DMS79 treated with DMSO at 0.1 percent for 48 hours (cell line): ENCODE results near the gene PPTC7.
A peak's percentile ranks its signal among the peaks of the same experiment; 100 is the strongest.
"Not testable (repeated sequence)": the region's sequence is repeated elsewhere in the genome, so short reads cannot be mapped to it uniquely, and the experiment has no call there.

ENCODE experiments used
- DNase-seq: peaks from one replicate; lab custom pipeline; 2025; lab: John Stamatoyannopoulos, UW

The PPTC7 gene

DNA sequence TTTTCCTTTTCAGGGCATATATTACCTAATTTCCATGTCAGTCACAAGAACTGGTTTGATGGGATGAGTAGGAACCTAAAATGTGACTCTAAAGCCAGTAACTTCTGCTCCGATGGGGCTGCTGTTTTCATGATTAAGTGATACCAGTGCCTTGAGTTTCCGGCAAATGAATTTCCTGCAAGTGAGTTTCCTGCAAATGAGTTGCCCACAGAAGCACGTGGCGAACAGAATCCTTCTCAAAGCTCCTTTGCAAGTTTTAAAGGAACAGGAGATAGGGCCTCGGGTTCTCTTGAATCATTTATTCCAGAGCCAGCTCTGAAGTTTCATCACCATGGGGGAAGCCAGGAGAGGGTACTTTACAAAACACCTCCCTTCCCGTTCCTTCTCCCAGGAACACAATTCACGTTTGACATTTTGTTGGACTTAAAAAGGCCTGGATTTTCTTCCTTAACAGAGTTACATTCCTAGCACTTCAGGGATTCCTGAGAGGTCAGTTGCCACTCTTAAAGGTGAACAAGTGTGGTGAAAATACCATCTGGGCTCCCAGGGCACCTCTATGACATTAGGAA is 2.2 kb upstream of the PPTC7 start:
- DNase-seq, result no peak

DNA sequence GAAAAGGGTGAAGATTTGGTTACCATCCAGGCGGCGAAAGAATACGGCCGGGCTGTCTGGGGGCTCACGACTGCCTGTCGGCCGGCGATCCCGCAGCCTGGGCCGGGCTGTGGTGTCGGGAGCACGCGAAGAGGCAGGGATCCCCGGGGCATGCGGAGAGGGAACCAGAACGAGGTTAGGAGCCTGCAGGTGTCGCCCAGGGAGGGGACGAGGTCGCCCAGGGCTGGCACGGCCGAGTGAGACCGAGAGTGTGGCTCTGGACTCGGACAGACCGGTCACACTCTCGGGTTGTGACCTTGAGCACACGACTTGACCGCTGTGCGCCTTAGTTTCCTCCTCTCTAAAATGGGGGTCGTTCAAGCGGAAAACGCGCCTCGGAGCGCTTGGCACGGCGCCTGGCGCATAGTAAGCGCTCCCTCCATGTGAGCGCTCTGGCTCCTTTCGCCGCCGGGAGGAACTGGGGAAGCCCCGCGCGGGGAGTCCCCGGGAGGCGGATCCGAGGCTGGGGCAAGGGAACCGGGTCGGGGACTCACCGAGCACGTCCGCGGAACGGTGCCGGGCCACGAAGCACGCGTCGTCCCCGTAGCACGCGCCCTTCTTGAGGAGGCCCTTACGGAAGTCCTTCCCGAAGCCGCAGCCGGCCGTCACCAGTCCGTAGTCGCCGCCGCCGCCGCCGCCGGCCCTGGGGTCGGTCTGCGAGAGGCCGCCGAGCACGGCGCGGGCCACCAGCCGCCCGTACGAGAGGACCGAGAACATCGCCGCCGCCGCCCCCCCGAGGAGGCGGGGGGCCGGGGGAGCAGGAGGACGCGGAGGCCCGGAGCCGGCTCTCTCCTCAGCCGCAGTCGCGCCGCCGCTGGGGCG is 612 bp downstream of the PPTC7 start:
- peak; percentile 28 for DNase-seq

DNA sequence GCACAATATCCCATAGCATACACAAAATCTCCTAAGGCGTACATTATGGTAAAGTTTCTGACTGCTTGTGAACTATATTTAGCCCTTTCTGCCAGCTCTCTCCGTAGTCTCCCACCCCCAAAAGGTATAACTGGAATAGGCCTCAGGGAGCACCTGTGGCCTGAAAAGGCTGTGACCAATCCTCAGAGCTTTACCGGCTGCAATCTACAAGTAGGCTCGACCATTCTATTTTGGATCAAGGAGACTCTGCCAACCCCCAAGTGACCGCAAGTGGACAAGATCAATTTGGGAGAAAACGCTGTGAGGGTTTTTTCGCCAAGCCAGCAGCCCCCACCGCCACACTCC is 1.2 kb downstream of the PPTC7 start:
- no peak for DNase-seq

DNA sequence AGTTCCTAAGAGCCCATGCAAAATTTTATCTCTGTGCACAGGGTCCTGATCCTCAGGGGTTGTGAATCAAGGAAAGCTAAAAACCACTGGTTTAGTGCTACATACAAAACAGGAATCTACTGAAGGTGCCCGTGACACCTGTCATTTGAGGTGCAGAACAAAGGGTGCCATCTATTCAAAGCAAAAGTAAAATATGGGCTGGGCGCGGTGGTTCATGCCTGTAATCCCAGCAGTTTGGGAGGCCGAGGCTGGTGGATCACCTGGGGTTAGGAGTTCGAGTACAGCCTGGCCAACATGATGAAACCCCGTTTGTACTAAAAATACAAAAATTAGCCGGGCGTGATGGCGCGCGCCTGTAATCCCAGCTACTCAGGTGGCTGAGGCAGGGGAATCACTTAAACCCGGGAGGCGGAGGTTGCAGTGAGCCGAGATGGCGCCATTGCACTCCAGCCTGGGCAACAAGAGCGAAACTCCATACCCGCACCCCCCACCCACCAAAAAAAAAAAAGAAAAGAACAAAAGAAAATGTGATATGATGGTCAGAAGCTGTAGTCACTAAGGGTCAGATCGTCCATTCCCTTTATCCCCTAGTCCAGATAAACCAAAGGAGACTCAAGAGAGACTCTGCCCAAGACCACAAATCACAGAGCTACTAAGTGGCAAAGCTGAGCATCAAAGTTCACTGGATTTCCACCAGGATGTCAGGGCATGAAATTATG is 3.4 kb downstream of the PPTC7 start:
- DNase-seq, result no peak

DNA sequence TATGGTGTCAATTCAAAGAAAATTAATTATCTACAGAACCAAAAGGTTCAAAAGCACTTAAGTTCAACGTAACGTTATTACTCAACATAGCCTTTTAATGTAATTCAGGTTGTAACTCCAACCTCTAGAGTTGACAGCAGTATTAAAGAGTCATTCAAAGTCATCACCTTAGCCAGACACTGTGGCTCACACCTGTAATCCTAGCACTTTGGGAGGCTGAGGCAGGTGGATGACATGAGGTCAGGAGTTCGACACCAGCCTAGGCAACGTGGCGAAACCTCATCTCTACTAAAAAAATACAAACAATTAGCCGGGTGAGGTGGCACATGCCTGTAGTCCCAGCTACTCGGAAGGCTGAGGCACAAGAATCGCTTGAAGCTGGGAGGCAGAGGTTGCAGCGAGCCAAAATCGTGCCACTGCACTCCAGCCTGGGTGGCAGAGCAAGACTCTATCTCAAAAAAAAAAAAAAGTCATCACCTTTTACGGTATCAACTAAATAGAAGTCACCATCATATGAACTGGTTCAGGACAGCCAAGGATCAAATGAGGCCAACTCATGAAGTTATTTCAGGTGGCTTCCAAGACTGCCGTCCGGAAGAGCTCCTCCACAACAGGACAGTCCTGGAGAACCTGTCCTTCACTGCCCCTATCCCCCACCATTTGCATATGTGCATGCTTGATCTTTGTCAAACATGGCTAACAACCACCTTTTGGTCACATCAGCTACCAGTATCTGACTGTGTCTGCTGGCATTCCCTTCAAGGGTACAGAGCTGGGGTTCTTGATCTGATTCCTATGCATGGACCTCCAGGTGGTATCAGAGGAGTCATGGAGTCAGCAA is 4.2 kb downstream of the PPTC7 start:
- DNase-seq, result peak; percentile 6

DNA sequence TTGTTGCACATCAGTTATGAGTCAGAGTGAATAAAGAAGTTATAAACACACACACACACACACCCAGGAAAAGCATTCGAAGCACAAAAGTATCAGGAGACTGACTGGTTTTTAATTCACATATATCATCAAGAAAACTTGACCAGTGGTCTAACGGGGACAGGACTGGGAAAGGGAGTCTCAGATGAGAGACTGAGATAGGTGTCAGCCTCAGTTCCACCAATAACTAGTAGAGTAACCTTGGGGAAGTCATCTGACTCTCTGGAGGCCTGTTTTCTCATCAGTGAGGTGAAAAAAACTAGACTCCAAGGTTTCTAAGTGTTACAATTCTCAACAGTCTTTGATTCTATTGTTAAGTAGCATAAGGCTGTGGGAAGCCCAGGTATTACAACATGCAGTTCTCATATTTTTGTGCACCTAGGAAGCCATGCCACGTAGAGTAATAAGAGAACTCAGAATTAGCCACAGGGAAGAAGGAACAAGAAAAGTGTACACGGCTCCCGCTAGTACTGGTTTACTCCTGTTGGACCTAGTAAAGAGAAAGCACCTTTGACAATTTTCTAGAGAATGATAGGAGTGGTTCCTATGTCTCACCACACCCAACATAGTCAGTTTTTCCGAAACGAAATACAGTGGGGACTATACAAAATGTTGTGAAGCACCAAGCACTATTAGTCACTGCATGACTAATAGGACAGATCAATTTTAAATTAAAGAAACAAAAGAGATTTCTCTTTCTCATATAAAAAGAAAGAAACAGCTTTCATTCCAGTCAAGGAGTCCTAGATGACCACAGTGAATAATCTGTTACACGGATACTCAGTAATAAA is 5.0 kb downstream of the PPTC7 start:
- DNase-seq, result no peak

DNA sequence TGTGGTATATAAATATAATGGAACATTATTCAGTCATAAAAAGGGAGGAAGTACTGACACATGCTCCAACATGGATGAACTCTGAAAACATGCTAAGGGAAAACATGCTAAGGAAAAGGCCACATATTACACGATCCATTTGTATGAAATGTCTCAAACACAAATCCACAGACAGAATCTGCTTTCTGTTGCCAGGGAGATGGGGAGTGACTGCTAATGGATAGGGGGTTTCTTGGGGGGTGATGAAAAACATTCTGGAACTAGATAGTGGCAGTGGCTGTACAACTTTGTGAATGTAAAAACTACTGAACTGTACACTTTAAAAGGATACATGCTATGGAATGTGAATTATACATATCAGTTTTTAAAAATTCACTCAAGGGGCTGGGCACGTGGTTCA is 6.6 kb downstream of the PPTC7 start:
- no peak for DNase-seq

DNA sequence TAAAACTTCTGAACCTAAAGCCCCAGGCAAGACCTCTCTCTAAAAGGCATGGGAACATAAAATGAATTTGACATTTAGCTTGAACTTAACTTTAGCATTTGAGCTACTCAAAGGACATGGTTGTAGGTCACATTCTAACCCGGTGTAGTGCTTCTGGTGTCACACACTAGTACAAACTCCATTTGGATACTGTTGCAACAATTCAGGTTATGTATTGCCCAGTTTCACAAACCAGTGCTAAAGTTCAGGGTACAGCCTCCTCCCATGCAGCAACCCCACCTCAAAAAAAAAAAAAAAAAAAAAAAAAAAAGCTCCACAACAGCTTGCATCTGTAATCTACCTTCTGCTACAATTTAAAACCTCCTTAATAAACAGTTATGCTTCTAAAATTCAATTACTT is 7.8 kb downstream of the PPTC7 start:
- no peak for DNase-seq

DNA sequence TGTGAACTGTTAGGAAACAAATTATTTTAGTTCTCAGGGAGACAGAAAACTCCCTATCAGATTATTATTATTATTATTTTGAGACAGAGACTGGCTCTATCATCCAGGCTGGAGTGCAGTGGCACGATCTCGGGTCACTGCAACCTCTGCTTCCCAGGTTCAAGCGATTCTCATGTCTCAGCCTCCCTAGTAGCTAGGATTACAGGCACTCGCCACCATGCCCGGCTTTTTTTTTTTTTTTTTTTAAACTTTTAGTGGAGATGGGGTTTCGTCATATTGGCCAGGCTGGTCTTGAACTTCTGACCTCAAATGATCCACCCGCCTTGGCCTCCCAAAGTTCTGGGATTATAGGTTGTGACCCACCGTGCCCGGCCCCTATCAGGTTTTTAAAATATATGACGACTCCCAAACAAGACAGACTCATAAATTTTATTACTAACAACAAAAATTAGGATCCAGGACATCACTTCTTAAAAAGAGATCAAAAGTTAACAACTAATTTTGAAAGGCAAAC is 8.3 kb downstream of the PPTC7 start:
- not testable (repeated sequence) for DNase-seq

DNA sequence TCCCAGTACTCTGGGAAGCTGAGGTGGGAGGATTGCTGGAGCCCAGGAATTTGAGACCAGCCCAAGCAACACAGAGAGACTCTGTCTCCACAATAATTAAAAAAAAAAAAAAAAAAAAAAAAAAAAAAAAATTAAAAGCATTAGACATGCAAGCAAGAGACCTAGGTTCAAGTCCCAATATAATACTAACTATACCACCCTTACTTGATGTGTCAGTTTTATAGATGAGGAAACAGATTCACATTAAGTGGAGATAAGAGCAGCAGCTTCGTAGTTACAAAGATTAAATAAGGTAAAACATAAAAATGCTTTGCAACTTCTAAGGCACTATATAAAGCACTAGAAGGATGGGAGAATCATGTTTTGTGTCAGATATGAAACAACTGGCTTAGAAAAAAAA is 9.1 kb downstream of the PPTC7 start:
- DNase-seq, result no peak

DNA sequence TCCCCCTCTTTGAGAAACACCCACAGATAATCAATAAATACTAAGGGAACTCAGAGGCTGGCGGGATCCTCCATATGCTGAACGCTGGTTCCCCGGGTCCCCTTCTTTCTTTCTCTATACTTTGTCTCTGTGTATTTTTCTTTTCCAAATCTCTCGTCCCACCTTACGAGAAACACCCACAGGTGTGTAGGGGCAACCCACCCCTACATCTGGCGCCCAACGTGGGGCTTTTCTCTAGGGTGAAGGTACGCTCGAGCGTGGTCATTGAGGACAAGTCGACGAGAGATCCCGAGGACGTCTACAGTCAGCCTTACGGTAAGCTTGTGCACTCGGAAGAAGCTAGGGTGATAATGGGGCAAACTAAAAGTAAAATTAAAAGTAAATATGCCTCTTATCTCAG is 12.3 kb downstream of the PPTC7 start:
- not testable (repeated sequence) for DNase-seq

DNA sequence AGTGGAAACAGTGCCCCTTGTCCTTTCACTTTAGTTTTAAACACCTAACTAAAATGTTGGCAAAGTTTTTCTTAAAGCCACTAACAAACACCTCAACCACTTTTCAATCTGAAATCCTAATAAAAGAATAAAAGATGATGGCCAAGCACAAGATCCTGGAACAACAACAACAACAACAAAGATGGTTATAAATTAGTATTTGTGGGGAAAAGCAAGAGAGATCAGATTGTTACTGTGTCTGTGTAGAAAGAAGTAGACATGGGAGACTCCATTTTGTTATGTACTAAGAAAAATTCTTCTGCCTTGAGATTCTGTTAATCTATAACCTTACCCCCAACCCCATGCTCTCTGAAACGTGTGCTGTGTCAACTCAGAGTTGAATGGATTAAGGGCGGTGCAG is 13.3 kb downstream of the PPTC7 start:
- DNase-seq, result not testable (repeated sequence)

DNA sequence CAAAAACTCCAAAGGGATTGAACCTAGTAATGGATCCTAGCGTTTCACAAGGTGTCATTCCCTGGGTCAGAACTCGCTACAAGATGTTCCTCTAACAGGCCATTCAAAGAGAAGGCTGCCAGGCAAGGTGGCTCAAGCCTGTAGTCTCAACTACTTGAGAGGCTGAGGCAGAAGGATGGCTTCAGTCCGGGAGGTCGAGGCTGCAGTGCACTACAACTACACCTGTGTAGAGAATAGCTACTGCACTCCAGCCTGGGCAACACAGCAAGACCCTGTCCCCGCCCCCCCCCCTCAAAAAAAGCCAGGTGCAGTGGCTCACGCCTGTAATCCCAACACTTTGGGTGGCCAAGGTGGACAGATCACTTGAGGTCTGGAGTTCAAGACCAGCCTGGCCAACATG is 14.4 kb downstream of the PPTC7 start:
- no peak for DNase-seq

DNA sequence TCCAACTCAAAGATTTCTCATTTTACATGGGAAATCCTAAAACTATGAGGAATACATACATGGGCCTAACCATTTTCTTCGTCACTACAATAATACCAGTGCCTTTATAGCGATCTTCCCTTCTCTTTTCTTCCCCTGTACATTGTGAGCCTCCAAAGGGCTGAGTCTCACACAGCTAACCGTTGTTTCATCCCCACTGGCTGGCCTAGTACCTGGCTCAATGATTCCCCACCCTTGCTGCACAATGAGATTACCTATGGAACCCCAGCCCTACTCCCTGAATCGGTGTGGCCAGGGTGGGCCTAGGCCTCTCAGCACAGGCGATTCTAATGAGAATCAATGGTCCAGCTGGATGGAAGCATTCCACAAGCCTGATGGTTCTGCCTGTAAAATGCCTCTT is 16.1 kb downstream of the PPTC7 start:
- DNase-seq, result no peak

DNA sequence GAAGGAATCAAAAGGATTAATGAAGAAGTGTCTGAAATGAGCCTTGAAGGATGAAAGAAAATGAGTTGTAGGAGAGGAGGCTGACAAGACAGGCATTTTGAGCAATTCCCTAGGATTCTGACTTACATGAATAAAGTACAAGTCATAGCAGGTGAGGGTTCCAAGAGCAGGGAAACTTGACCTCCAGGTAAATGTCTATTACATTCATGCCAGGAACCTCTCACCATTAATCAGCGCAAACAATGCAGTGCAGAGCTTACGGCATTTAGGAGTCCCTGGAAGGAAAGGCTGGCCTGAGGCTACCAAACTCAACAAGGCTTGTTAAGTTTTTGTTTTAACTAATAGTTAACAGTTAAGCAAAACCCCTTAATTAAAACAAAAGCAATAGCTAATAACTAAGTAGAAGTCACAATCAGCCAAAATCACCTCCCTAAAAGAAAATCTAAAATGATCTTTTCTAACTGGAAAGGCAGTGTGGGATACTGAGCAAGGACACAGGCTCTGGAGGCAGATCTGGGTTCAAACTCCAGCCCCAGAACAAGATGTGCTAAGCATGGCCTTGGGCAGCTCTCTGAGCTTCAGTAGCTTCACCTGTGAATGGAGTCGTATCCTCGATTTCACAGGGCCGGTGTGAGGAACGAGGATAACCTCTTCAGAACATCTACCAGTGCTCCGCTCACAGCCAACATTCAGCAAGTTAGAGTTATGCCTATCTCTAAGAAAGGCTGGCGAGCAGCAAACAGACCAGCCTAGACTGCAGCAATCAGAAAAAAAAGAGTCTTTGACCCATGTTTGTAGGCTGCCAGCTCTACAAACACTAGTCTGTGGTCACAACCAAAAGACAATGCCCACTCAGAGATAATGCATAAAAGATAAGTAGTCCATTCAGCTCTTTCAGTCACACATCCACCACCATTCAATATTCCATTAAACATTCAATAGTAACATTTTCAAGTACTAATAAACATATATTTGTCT is 16.9 kb downstream of the PPTC7 start:
- peak; percentile 25 for DNase-seq

DNA sequence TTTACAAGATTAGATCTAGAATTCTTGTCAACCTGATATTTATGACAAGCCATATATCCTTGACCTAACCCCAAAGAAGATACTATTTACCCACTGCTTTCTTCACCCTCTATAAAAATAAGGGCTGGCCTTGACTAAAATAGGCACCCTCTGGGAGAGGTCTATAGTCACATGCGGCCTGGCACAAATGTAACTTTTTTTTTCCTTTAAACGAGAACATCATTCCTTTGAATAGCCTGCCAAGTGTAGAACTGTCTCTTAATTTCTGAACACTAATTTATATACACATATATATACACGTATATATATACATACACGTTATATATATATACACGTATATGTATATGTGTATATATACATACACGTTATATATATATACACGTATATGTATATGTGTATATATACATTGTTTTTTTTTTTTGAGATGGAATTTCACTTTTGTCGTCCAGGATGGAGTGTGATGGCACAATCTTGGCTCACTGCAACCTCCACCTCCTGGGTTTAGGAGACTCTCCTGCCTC is 18.6 kb downstream of the PPTC7 start:
- no peak for DNase-seq

DNA sequence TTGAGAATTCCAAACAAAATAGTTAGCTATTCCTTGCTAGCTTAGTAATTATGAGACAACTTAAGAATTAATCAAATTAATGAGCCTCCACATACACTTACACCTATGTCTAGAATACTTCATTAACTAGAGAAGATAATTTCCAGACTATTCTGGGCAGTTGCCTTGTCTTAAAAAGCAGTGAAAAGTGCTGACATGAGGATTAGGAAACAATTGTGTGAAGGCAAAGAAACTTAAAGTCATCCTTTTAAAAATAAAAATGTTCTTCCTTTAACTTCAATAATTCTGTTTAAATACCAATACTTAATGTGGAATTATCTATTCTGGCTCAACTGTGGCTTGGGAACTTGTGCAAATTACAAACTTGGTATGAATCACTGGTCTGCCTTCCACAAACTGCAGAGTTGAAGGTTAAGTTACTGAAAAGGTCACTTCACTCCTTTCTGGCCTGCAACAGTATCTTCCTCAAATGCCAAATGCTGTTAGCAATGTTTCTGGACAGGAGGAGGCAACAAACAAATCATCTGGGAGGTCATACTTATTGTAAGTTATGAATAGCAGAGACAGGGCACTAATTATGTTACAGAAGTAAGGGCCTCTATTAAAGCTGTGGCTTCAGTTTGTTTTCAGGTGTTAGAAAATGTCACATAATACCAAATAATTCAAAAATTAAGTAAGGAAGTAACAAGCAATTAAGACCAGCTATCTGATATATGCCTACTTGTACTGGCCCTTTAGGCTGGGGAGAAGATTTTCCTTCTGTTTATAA is 19.2 kb downstream of the PPTC7 start:
- DNase-seq, result no peak

DNA sequence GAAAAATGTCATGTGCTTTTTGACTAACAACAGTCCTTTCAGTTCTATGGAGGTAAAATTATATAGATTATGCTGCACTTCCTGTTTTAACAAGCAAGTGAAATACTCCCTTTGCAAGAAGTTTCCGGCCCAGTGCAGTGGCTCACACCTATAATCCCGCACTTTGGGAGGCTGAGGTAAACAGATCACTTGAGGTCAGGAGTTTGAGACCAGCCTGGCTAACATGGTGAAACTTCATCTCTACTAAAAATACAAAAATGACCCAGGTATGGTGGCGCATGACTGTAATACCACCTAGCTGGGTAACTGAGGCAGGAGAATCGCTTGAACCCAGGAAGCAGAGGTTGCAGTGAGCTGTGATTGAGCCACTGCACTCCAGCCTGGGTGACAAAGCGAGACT is 20.7 kb downstream of the PPTC7 start:
- not testable (repeated sequence) for DNase-seq
